K562 (cell line): ENCODE measurements around the gene SHFL. TPM values are rescaled to one million over a fixed set of nuclear protein-coding genes. Genes with fewer than 3 reads are reported as not detected.

Experiments used
- ATAC-seq: fragments of 200-7000 bp; cut with Tn5 transposase; 3 replicates; pipeline ENCODE4 v1.9.1; 2020; ENCODE audit warnings: moderate library complexity
- BruUV-seq: library from RNA; stranded (reverse); fragments of 400-500 nt; replicated peaks from 2 replicates; lab custom pipeline; 2021; lab: Mats Ljungman, UMichigan
- CTCF ChIA-PET: fragments of 300-600 bp; formaldehyde crosslinking; extraction: SDS; loops from one replicate; lab custom pipeline; 2021; ENCODE audit warnings: low intra/inter-chr PET ratio; lab: Yijun Ruan, JAX
- POLR2A ChIA-PET: fragments of 300-600, 350-650 bp; sonication (Branson Sonifier 250); formaldehyde crosslinking; extraction: SDS; loops from one replicate; lab custom pipeline; 2021; ENCODE audit warnings: antibody characterized with exemption, inconsistent platforms; lab: Yijun Ruan, JAX
- DNase-seq, 4 experiments: peaks; one replicate each; pipeline versions ENCODE4 v3.0.0 to v3.0.0-alpha.2; 2011 to 2018; ENCODE audit warnings: low spot score in 3 of 4, mixed read lengths in 3 of 4; ENCODE audit errors: extremely low read depth in 1 of 4
- FAIRE-seq: peaks from 2 replicates; lab custom pipeline; 2011; peaks lifted over from hg19 to GRCh38; lab: Jason Lieb, UNC
- H2AFZ ChIP-seq: 2 replicates; pipeline ENCODE4 v1.6.0; 2011; ENCODE audit warnings: low read depth, low read length, control low read depth, inconsistent platforms
- H3K27ac ChIP-seq: fragments of 200-600 bp; 3 replicates; pipeline ENCODE4 v1.8.0; 2011; ENCODE audit warnings: low read depth, mild to moderate bottlenecking, control low read depth, inconsistent platforms, low read length, moderate library complexity, mixed read lengths; ENCODE audit errors: extremely low read depth
- H3K27me3 ChIP-seq, 2 experiments: fragments of 300-600 bp in 1 of 2; 2 replicates in 1 of 2; 3 replicates in 1 of 2; pipeline versions ENCODE4 v1.6.0 to v1.8.0; 2011; ENCODE audit warnings: inconsistent platforms in 2 of 2, low read length in 2 of 2, mild to moderate bottlenecking in 1 of 2, mixed read lengths in 1 of 2, moderate library complexity in 1 of 2; ENCODE audit not compliant: control insufficient read depth in 2 of 2, insufficient read depth in 2 of 2
- H3K36me3 ChIP-seq: fragments of 300-600 bp; 3 replicates; pipeline ENCODE4 v1.8.0; 2011; ENCODE audit warnings: mild to moderate bottlenecking, low read length, inconsistent platforms; ENCODE audit not compliant: control insufficient read depth, insufficient read depth
- H3K4me1 ChIP-seq, 2 experiments: fragments of 200-600 bp in 1 of 2; replicated peaks in 1 of 2; 2 replicates in 1 of 2; 3 replicates in 1 of 2; pipeline versions ENCODE4 v1.5.1 to v1.8.0; 2011; ENCODE audit warnings: inconsistent platforms in 2 of 2, low read length in 2 of 2, mild to moderate bottlenecking in 1 of 2, mixed read lengths in 1 of 2, moderate library complexity in 1 of 2; ENCODE audit not compliant: control insufficient read depth in 2 of 2, insufficient read depth in 2 of 2
- H3K4me2 ChIP-seq: 2 replicates; pipeline ENCODE4 v1.6.1; 2011; ENCODE audit warnings: low read length, control low read depth, inconsistent platforms, mixed read lengths; ENCODE audit not compliant: insufficient read depth
- H3K4me3 ChIP-seq: fragments of 200-600 bp; sonication (generic), shearing (Covaris generic); 2 replicates; pipeline ENCODE4 v1.5.1; 2016; ENCODE audit warnings: control low read depth, inconsistent platforms
- H3K79me2 ChIP-seq: fragments of 200-600 bp; 3 replicates; pipeline ENCODE4 v1.8.0; 2011; ENCODE audit warnings: low read length, inconsistent platforms; ENCODE audit not compliant: control insufficient read depth, insufficient read depth
- H3K9ac ChIP-seq, 2 experiments: 2 replicates each; pipeline versions ENCODE4 v1.6.0 to v1.6.1; 2011; ENCODE audit warnings: low read depth in 2 of 2, low read length in 2 of 2, control low read depth in 1 of 2, inconsistent platforms in 1 of 2, mild to moderate bottlenecking in 1 of 2, mixed read lengths in 1 of 2; ENCODE audit not compliant: insufficient read depth in 1 of 2
- H3K9me1 ChIP-seq: one replicate; pipeline ENCODE4 v1.6.0; 2011; ENCODE audit warnings: inconsistent platforms, mild to moderate bottlenecking, low read length, moderate library complexity; ENCODE audit not compliant: control insufficient read depth, insufficient read depth
- H3K9me3 ChIP-seq: replicated peaks from 2 replicates; pipeline ENCODE4 v1.5.1; 2011; ENCODE audit warnings: low read depth, low read length, inconsistent platforms; ENCODE audit not compliant: control insufficient read depth, insufficient read depth
- H4K20me1 ChIP-seq: replicated peaks from 2 replicates; pipeline ENCODE4 v1.6.1; 2011; ENCODE audit warnings: low read length, inconsistent platforms, mixed read lengths; ENCODE audit not compliant: control insufficient read depth, insufficient read depth
- C11orf30 ChIP-seq: fragments of 450-650 bp; IDR thresholded peaks from 2 replicates; pipeline ENCODE4 v1.6.1; 2016; ENCODE audit warnings: low read depth, mild to moderate bottlenecking
- HOMEZ ChIP-seq: fragments of 250-450 bp; sonication (Bioruptor Pico); IDR thresholded peaks from 2 replicates; pipeline ENCODE4 v1.4.0; 2020; ENCODE audit warnings: mild to moderate bottlenecking, moderate library complexity
- MAFG ChIP-seq: fragments of 450-650 bp; conservative IDR thresholded peaks from 2 replicates; pipeline ENCODE4 v1.6.1; 2016; ENCODE audit warnings: missing genetic modification characterization, missing compliant biosample characterization
- MAFK ChIP-seq: IDR thresholded peaks from 2 replicates; pipeline ENCODE4 v1.6.1; 2011; ENCODE audit warnings: low read length, improper control_type of control experiment
- TEAD2 ChIP-seq: fragments of 450-650 bp; IDR thresholded peaks from 2 replicates; pipeline ENCODE4 v1.6.1; 2016; ENCODE audit warnings: missing genetic modification characterization, control low read depth, missing compliant biosample characterization
- ZNF316 ChIP-seq: fragments of 450-650 bp; IDR thresholded peaks from 2 replicates; pipeline ENCODE4 v1.6.1; 2016
- ZNF764 ChIP-seq: fragments of 250-450 bp; sonication (Bioruptor Pico); IDR thresholded peaks from 2 replicates; pipeline ENCODE4 v1.4.0; 2020; ENCODE audit warnings: low read depth, mild to moderate bottlenecking, moderate library complexity
- WGBS: fragments of 100-300 bp; shearing (Covaris generic); methylation state at CpG from one replicate; pipeline ENCODE4 v1.1.6; 2016; ENCODE audit warnings: low coverage, mixed read lengths; ENCODE audit not compliant: insufficient coverage; ENCODE audit errors: missing lambda C conversion rate; 5-methylcytosine and 5-hydroxymethylcytosine counted together
- in situ Hi-C: fragments of 300-500 bp; cut with MboI; formaldehyde crosslinking; loops from 4 replicates; pipeline ENCODE4 v1.15.0; 2018; ENCODE audit warnings: inconsistent platforms, mixed read lengths
- intact Hi-C: fragments of 100-400 bp; cut with micrococcal nuclease; formaldehyde crosslinking; loops from 2 replicates; pipeline ENCODE4 v1.14.2; 2022
- polyA plus RNA-seq, 8 experiments: library from polyadenylated mRNA; depleted of rRNA in 4 of 8; stranded (reverse) in 5 of 8; unstranded in 3 of 8; fragments of >200 nt; fragmentation: Nextera tagmentation in 2 of 8; fragmentation: Illumina TruSeq in 1 of 8; extraction: Ambion mirVana in 2 of 8; extraction: Trizol in 1 of 8; gene quantifications; 2 replicates each; pipeline versions ENCODE4 v1.2.1 to v1.2.3, GENCODE V29; 2011 to 2014; ENCODE audit warnings: inconsistent platforms in 1 of 8, missing spikeins in 1 of 8
- total RNA-seq, 7 experiments: library from RNA; depleted of rRNA in 6 of 7; stranded (reverse); fragments of >200 nt in 6 of 7; fragmentation: Illumina TruSeq in 2 of 7; extraction: Trizol in 2 of 7; gene quantifications; 2 replicates each; pipeline versions ENCODE4 v1.2.1 to v1.2.3, GENCODE V29; 2011 to 2021; ENCODE audit warnings: low replicate concordance in 1 of 7

Gene SHFL
- total and polyA plus RNA-seq, 9 of the 15 experiments (the other 6 are each of a cell fraction or from before 2014, with no cell fraction given) = 1.5 to 25.7 (median 13.0) TPM

- Histone ChIP-seq H3K9ac (peak overlapping the region; percentile 94 to 98), H3K36me3 (peaks cover 48% of the 10 kb centered on the region), H3K9me3 (no peaks in the 10 kb centered on the region), H4K20me1 (no peaks in the 10 kb centered on the region; the same call in 1 of the 2 replicates), H2AFZ (no peak overlapping the region), H3K4me3 (peak overlapping the region; percentile 77), H3K27me3 (no peaks in the 10 kb centered on the region), H3K4me2 (peak overlapping the region; percentile 91), H3K9me1 (no peaks in the 10 kb centered on the region), H3K4me1 (peaks cover 33 to 65% of the 10 kb centered on the region in 2 experiments), H3K27ac (peak overlapping the region; percentile 96), H3K79me2 (peaks cover 37% of the 10 kb centered on the region)
- FAIRE-seq (no peak), ATAC-seq (no peak), DNase-seq (peak in 1 of 4 experiments; percentile 35)
- BruUV-seq = no TSS peak
- POLR2A ChIA-PET = interaction anchor here (0.6 to 3.9 kb wide), 5 partner anchors 10 to 288 kb away, joined by 3 to 49 read pairs (median 5); partner anchors contain the start of gene EIF3G
- intact Hi-C loops (no loop called here), in situ Hi-C loops (no loop called here)
- 13% methylated on average over 10 of the region's 10 CpGs for WGBS
- CTCF ChIA-PET = interaction anchor here (0.6 kb wide), 1 partner anchor 94 kb away, joined by 3 read pairs; no protein-coding TSS in a partner anchor
- no peak for TF ChIP-seq HOMEZ (CRISPR knock-in tag)
- peak; percentile 73 for TF ChIP-seq C11orf30
- 0 out of 2 replicates have a peak, but pooled peaks have one; percentile 15 for TF ChIP-seq MAFK
- no peak for TF ChIP-seq ZNF764 (CRISPR knock-in tag)
- peak; percentile 50 for TF ChIP-seq MAFG (tag)
- peak; percentile 89 for TF ChIP-seq ZNF316
- TF ChIP-seq TEAD2 (tag) = no peak
Measured at GRCh38 chr19:10107254-10107653, 21.1 kb downstream of the SHFL start.
